ENCODE data around the gene KAT14. TPM values are rescaled to one million over a fixed set of nuclear protein-coding genes. Genes with fewer than 3 reads are reported as not detected.
A peak's percentile ranks its signal among the peaks of the same experiment; 100 is the strongest.
"Not testable (repeated sequence)": the region's sequence is repeated elsewhere in the genome, so short reads cannot be mapped to it uniquely, and the experiment has no call there.

The KAT14 gene
- total and polyA plus RNA-seq, 3 experiments from 2014 or later = 17.8 to 21.4 (median 18.6) TPM

- H3K9me3 Mint-ChIP-seq = no peaks in the 10 kb centered on the region
- H3K4me1 ChIP-seq (ENCODE audit: insufficient read depth, low read length) = no peaks in the 10 kb centered on the region
- no peak overlapping the region for H3K4me3 ChIP-seq (ENCODE audit: low read length)
- ChIA-PET CTCF (no interaction called here), POLR2A (no interaction called here)
- no peak for DNase-seq
- H3K27ac Mint-ChIP-seq = no peak overlapping the region
- H3K27ac ChIP-seq (ENCODE audit: low read depth, low read length) = no peak overlapping the region
- H3K27me3 Mint-ChIP-seq = peaks cover 9 to 31% of the 10 kb centered on the region in 2 donors
- H3K36me3 ChIP-seq (ENCODE audit: insufficient read depth, low read length) = no peaks in the 10 kb centered on the region
- H3K27me3 ChIP-seq (ENCODE audit: insufficient read depth, low read length, poor library complexity, severe bottlenecking) = no peaks in the 10 kb centered on the region
- H3K4me1 Mint-ChIP-seq = no peaks in the 10 kb centered on the region
- H3K4me3 Mint-ChIP-seq = no peak overlapping the region
- no peaks in the 10 kb centered on the region for H3K9me3 ChIP-seq (ENCODE audit: low read length)
- H3K36me3 Mint-ChIP-seq = no peaks in the 10 kb centered on the region
These were observed 44.3 kb upstream of the KAT14 start for GRCh38 chr20:18093388-18093787.

GRCh38 chr20:18094191-18094590 is 43.5 kb upstream of the KAT14 start:
- DNase-seq = no peak
- Histone ChIP-seq H3K9me3 (ENCODE audit: low read length) (no peaks in the 10 kb centered on the region), H3K4me1 (ENCODE audit: insufficient read depth, low read length) (no peaks in the 10 kb centered on the region), H3K27ac (ENCODE audit: low read depth, low read length) (no peak overlapping the region), H3K4me3 (ENCODE audit: low read length) (no peak overlapping the region), H3K27me3 (ENCODE audit: insufficient read depth, low read length, poor library complexity, severe bottlenecking) (no peaks in the 10 kb centered on the region), H3K36me3 (ENCODE audit: insufficient read depth, low read length) (no peaks in the 10 kb centered on the region)
- Mint-ChIP-seq H3K9me3 (no peaks in the 10 kb centered on the region), H3K4me1 (no peaks in the 10 kb centered on the region), H3K27me3 (peaks cover 10 to 35% of the 10 kb centered on the region in 2 donors), H3K36me3 (no peaks in the 10 kb centered on the region), H3K27ac (no peak overlapping the region), H3K4me3 (no peak overlapping the region)
- CTCF ChIA-PET = no interaction called here
- POLR2A ChIA-PET = no interaction called here

- H3K27ac Mint-ChIP-seq; H3K27me3 ChIP-seq (ENCODE audit: insufficient read depth, low read length, poor library complexity, severe bottlenecking); CTCF ChIA-PET; H3K4me3 Mint-ChIP-seq; DNase-seq; H3K4me1 ChIP-seq (ENCODE audit: insufficient read depth, low read length); H3K36me3 ChIP-seq (ENCODE audit: insufficient read depth, low read length); H3K27ac ChIP-seq (ENCODE audit: low read depth, low read length); H3K4me3 ChIP-seq (ENCODE audit: low read length); H3K36me3 Mint-ChIP-seq; H3K9me3 Mint-ChIP-seq; POLR2A ChIA-PET; H3K4me1 Mint-ChIP-seq; H3K9me3 ChIP-seq (ENCODE audit: low read length): not testable (repeated sequence)
- peaks cover 7 to 39% of the 10 kb centered on the region in 2 donors for H3K27me3 Mint-ChIP-seq
These were observed 37.1 kb upstream of the KAT14 start for GRCh38 chr20:18100569-18100968.

GRCh38 chr20:18101125-18101810 is 36.4 kb upstream of the KAT14 start:
- Histone ChIP-seq H3K27me3 (ENCODE audit: insufficient read depth, low read length, poor library complexity, severe bottlenecking) (peaks cover 4% of the 10 kb centered on the region), H3K4me3 (ENCODE audit: low read length) (no peak overlapping the region), H3K27ac (ENCODE audit: low read depth, low read length) (no peak overlapping the region), H3K9me3 (ENCODE audit: low read length) (no peaks in the 10 kb centered on the region), H3K36me3 (ENCODE audit: insufficient read depth, low read length) (no peaks in the 10 kb centered on the region), H3K4me1 (ENCODE audit: insufficient read depth, low read length) (no peaks in the 10 kb centered on the region)
- Mint-ChIP-seq H3K4me1 (no peaks in the 10 kb centered on the region), H3K36me3 (no peaks in the 10 kb centered on the region), H3K27me3 (peaks cover 7 to 39% of the 10 kb centered on the region in 2 donors), H3K27ac (no peak overlapping the region), H3K9me3 (peaks cover 0 to 1% (median 0%) of the 10 kb centered on the region in 5 donors), H3K4me3 (no peak overlapping the region)
- ChIA-PET POLR2A (no interaction called here), CTCF (no interaction called here)
- DNase-seq = no peak

GRCh38 chr20:18103497-18103896 is 34.2 kb upstream of the KAT14 start:
- peaks cover 4% of the 10 kb centered on the region for H3K27me3 ChIP-seq (ENCODE audit: insufficient read depth, low read length, poor library complexity, severe bottlenecking)
- H3K27ac ChIP-seq (ENCODE audit: low read depth, low read length) = no peak overlapping the region
- no peak overlapping the region for H3K4me3 Mint-ChIP-seq
- ChIA-PET POLR2A (no interaction called here), CTCF (no interaction called here)
- H3K4me1 ChIP-seq (ENCODE audit: insufficient read depth, low read length) = no peaks in the 10 kb centered on the region
- no peaks in the 10 kb centered on the region for H3K9me3 ChIP-seq (ENCODE audit: low read length)
- no peaks in the 10 kb centered on the region for H3K36me3 ChIP-seq (ENCODE audit: insufficient read depth, low read length)
- H3K9me3 Mint-ChIP-seq = peaks cover 0 to 4% (median 1%) of the 10 kb centered on the region in 5 donors
- no peaks in the 10 kb centered on the region for H3K4me1 Mint-ChIP-seq
- no peak overlapping the region for H3K27ac Mint-ChIP-seq
- H3K27me3 Mint-ChIP-seq = peaks cover 6 to 32% of the 10 kb centered on the region in 2 donors
- H3K36me3 Mint-ChIP-seq = no peaks in the 10 kb centered on the region
- no peak for DNase-seq
- H3K4me3 ChIP-seq (ENCODE audit: low read length) = no peak overlapping the region

GRCh38 chr20:18108326-18108725 is 29.3 kb upstream of the KAT14 start:
- Mint-ChIP-seq H3K4me3 (no peak overlapping the region), H3K36me3 (no peaks in the 10 kb centered on the region), H3K27ac (no peak overlapping the region), H3K4me1 (no peaks in the 10 kb centered on the region), H3K9me3 (peaks cover 0 to 8% (median 4%) of the 10 kb centered on the region in 5 donors), H3K27me3 (peaks cover 4 to 9% of the 10 kb centered on the region in 2 donors)
- no peak overlapping the region for H3K27ac ChIP-seq (ENCODE audit: low read depth, low read length)
- DNase-seq = no peak
- CTCF ChIA-PET = no interaction called here
- no peaks in the 10 kb centered on the region for H3K27me3 ChIP-seq (ENCODE audit: insufficient read depth, low read length, poor library complexity, severe bottlenecking)
- H3K4me3 ChIP-seq (ENCODE audit: low read length) = no peak overlapping the region
- H3K9me3 ChIP-seq (ENCODE audit: low read length) = no peaks in the 10 kb centered on the region
- POLR2A ChIA-PET = no interaction called here
- no peaks in the 10 kb centered on the region for H3K4me1 ChIP-seq (ENCODE audit: insufficient read depth, low read length)
- H3K36me3 ChIP-seq (ENCODE audit: insufficient read depth, low read length) = no peaks in the 10 kb centered on the region

GRCh38 chr20:18128574-18128973 is 9.1 kb upstream of the KAT14 start:
- peaks cover 3 to 14% of the 10 kb centered on the region in 2 donors for H3K27me3 Mint-ChIP-seq
- H3K4me1 ChIP-seq (ENCODE audit: insufficient read depth, low read length); H3K4me3 Mint-ChIP-seq; CTCF ChIA-PET; DNase-seq; H3K36me3 ChIP-seq (ENCODE audit: insufficient read depth, low read length); H3K27ac ChIP-seq (ENCODE audit: low read depth, low read length); H3K9me3 ChIP-seq (ENCODE audit: low read length); H3K4me3 ChIP-seq (ENCODE audit: low read length); POLR2A ChIA-PET; H3K4me1 Mint-ChIP-seq; H3K9me3 Mint-ChIP-seq; H3K36me3 Mint-ChIP-seq; H3K27me3 ChIP-seq (ENCODE audit: insufficient read depth, low read length, poor library complexity, severe bottlenecking): not testable (repeated sequence)
- peak overlapping the region in 3 of 8 donors; percentile 8 to 64 (median 18) for H3K27ac Mint-ChIP-seq

GRCh38 chr20:18132663-18133062 is 5.0 kb upstream of the KAT14 start:
- Mint-ChIP-seq H3K4me3 (peak overlapping the region in 1 of 7 donors; percentile 31), H3K4me1 (peaks cover 9 to 17% (median 13%) of the 10 kb centered on the region in 3 donors)
- H3K27ac ChIP-seq (ENCODE audit: low read depth, low read length) = no peak overlapping the region

More at GRCh38 chr20:18132663-18133062, 5.0 kb upstream of the KAT14 start:
- Histone ChIP-seq H3K36me3 (ENCODE audit: insufficient read depth, low read length) (no peaks in the 10 kb centered on the region), H3K27me3 (ENCODE audit: insufficient read depth, low read length, poor library complexity, severe bottlenecking) (no peaks in the 10 kb centered on the region), H3K9me3 (ENCODE audit: low read length) (no peaks in the 10 kb centered on the region), H3K4me3 (ENCODE audit: low read length) (no peak overlapping the region), H3K4me1 (ENCODE audit: insufficient read depth, low read length) (peaks cover 3% of the 10 kb centered on the region)
- ChIA-PET CTCF (no interaction called here), POLR2A (no interaction called here)
- Mint-ChIP-seq H3K9me3 (peaks cover 0 to 3% (median 0%) of the 10 kb centered on the region in 5 donors), H3K36me3 (peaks cover 0 to 4% (median 0%) of the 10 kb centered on the region in 3 donors), H3K27me3 (peaks cover 1 to 4% of the 10 kb centered on the region in 2 donors), H3K27ac (no peak overlapping the region)
- DNase-seq = no peak
